ENCODE results near the gene OR52M1.

DNA sequence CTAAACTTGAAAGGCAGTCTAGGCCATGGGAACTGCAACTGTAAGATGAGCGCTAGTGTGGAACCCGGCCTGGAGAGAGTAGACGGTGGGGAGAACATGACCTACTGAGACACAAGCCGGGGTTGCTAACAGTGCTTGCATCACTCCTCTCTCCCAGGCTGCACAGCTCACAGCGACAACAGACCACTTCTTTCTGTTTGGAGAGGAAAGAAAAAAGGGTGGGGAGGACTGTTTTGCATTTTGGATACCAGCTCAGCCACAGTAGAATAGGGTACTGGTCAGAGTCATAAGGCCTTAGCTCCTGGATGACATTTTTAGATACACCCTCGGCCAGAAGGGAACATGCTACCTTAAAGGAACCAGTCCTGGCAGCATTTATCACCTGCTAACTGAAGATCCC, 22.2 kb upstream of the OR52M1 start:
- TF ChIP-seq BACH2 (CRISPR knock-in tag; IDR thresholded peaks at IDR 0.05; ENCODE audit: borderline replicate concordance) (no peak), ZFP30 (CRISPR knock-in tag; IDR thresholded peaks at IDR 0.05) (no peak), ZFP3 (CRISPR knock-in tag; IDR thresholded peaks at IDR 0.05) (no peak), TCF4 (CRISPR knock-in tag; IDR thresholded peaks at IDR 0.05; ENCODE audit: borderline replicate concordance) (no peak), OSR1 (CRISPR knock-in tag; IDR thresholded peaks at IDR 0.05) (no peak), ZNF565 (CRISPR knock-in tag; conservative IDR thresholded peaks at IDR 0.05; ENCODE audit: low read depth) (no peak), TOX (CRISPR knock-in tag; IDR thresholded peaks at IDR 0.05; ENCODE audit: borderline replicate concordance) (no peak)
- TF ChIP-seq, protein P1, sequence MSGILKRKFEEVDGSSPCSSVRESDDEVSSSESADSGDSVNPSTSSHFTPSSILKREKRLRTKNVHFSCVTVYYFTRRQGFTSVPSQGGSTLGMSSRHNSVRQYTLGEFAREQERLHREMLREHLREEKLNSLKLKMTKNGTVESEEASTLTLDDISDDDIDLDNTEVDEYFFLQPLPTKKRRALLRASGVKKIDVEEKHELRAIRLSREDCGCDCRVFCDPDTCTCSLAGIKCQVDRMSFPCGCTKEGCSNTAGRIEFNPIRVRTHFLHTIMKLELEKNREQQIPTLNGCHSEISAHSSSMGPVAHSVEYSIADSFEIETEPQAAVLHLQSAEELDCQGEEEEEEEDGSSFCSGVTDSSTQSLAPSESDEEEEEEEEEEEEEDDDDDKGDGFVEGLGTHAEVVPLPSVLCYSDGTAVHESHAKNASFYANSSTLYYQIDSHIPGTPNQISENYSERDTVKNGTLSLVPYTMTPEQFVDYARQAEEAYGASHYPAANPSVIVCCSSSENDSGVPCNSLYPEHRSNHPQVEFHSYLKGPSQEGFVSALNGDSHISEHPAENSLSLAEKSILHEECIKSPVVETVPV (CRISPR knock-in tag; IDR thresholded peaks at IDR 0.05) = no peak
- TF ChIP-seq, protein P2, sequence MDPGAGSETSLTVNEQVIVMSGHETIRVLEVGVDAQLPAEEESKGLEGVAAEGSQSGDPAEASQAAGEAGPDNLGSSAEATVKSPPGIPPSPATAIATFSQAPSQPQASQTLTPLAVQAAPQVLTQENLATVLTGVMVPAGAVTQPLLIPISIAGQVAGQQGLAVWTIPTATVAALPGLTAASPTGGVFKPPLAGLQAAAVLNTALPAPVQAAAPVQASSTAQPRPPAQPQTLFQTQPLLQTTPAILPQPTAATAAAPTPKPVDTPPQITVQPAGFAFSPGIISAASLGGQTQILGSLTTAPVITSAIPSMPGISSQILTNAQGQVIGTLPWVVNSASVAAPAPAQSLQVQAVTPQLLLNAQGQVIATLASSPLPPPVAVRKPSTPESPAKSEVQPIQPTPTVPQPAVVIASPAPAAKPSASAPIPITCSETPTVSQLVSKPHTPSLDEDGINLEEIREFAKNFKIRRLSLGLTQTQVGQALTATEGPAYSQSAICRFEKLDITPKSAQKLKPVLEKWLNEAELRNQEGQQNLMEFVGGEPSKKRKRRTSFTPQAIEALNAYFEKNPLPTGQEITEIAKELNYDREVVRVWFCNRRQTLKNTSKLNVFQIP (CRISPR knock-in tag; IDR thresholded peaks at IDR 0.05; ENCODE audit: borderline replicate concordance, low read depth) = no peak
- TF ChIP-seq, protein P3, sequence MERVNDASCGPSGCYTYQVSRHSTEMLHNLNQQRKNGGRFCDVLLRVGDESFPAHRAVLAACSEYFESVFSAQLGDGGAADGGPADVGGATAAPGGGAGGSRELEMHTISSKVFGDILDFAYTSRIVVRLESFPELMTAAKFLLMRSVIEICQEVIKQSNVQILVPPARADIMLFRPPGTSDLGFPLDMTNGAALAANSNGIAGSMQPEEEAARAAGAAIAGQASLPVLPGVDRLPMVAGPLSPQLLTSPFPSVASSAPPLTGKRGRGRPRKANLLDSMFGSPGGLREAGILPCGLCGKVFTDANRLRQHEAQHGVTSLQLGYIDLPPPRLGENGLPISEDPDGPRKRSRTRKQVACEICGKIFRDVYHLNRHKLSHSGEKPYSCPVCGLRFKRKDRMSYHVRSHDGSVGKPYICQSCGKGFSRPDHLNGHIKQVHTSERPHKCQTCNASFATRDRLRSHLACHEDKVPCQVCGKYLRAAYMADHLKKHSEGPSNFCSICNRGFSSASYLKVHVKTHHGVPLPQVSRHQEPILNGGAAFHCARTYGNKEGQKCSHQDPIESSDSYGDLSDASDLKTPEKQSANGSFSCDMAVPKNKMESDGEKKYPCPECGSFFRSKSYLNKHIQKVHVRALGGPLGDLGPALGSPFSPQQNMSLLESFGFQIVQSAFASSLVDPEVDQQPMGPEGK (CRISPR knock-in tag; IDR thresholded peaks at IDR 0.05; ENCODE audit: borderline replicate concordance) = no peak

All from SK-N-SH treated with all-trans-retinoic acid at 6 μM for 48 hours (cell line).